HG03378 (cell line): Measurements from ENCODE around the gene CTBP2.

Source experiments
- ATAC-seq: cut with Tn5 transposase; IDR thresholded peaks from one replicate; pipeline ENCODE4 v1.9.1; 2021; ENCODE audit warnings: mild to moderate bottlenecking, moderate library complexity; ENCODE audit not compliant: unreplicated experiment

The CTBP2 gene

GRCh38 chr10:125128397-125129075 is 31.8 kb downstream of the CTBP2 start:
- no peak for ATAC-seq

- ATAC-seq: no peak
Observed at GRCh38 chr10:125127986-125128385, 32.4 kb downstream of the CTBP2 start.

GRCh38 chr10:125127110-125127509 is 33.3 kb downstream of the CTBP2 start:
- ATAC-seq: no peak

- ATAC-seq: no peak
Observed at GRCh38 chr10:125125951-125126735, 34.2 kb downstream of the CTBP2 start.

- ATAC-seq: no peak
Observed at GRCh38 chr10:125124907-125125306, 35.5 kb downstream of the CTBP2 start.

GRCh38 chr10:125124115-125124487 is 36.3 kb downstream of the CTBP2 start:
- ATAC-seq: no peak

GRCh38 chr10:125123476-125124114 is 36.8 kb downstream of the CTBP2 start:
- ATAC-seq: no peak

GRCh38 chr10:125122566-125122965 is 37.8 kb downstream of the CTBP2 start:
- no peak for ATAC-seq

GRCh38 chr10:125121003-125121402 is 39.4 kb downstream of the CTBP2 start:
- no peak for ATAC-seq

GRCh38 chr10:125120053-125120710 is 40.2 kb downstream of the CTBP2 start:
- no peak for ATAC-seq

GRCh38 chr10:125118701-125119100 is 41.7 kb downstream of the CTBP2 start:
- ATAC-seq: no peak

GRCh38 chr10:125118011-125118611 is 42.3 kb downstream of the CTBP2 start:
- ATAC-seq: no peak

- no peak for ATAC-seq
Observed at GRCh38 chr10:125116652-125117310, 43.6 kb downstream of the CTBP2 start.

GRCh38 chr10:125116041-125116649 is 44.2 kb downstream of the CTBP2 start:
- ATAC-seq: no peak

GRCh38 chr10:125115409-125115808 is 45.0 kb downstream of the CTBP2 start:
- ATAC-seq: no peak

GRCh38 chr10:125114761-125115391 is 45.5 kb downstream of the CTBP2 start:
- ATAC-seq: no peak

GRCh38 chr10:125113691-125114371 is 46.5 kb downstream of the CTBP2 start:
- ATAC-seq: no peak

GRCh38 chr10:125112697-125113494 is 47.5 kb downstream of the CTBP2 start:
- no peak for ATAC-seq
